GM21717 (cell line): ENCODE measurements around the gene ASGR1.
A peak's percentile ranks its signal among the peaks of the same experiment; 100 is the strongest.

Source experiments
- ATAC-seq: cut with Tn5 transposase; IDR thresholded peaks from one replicate; pipeline ENCODE4 v1.9.1; 2021; ENCODE audit warnings: mild to moderate bottlenecking, moderate library complexity; ENCODE audit not compliant: unreplicated experiment

Gene ASGR1

DNA sequence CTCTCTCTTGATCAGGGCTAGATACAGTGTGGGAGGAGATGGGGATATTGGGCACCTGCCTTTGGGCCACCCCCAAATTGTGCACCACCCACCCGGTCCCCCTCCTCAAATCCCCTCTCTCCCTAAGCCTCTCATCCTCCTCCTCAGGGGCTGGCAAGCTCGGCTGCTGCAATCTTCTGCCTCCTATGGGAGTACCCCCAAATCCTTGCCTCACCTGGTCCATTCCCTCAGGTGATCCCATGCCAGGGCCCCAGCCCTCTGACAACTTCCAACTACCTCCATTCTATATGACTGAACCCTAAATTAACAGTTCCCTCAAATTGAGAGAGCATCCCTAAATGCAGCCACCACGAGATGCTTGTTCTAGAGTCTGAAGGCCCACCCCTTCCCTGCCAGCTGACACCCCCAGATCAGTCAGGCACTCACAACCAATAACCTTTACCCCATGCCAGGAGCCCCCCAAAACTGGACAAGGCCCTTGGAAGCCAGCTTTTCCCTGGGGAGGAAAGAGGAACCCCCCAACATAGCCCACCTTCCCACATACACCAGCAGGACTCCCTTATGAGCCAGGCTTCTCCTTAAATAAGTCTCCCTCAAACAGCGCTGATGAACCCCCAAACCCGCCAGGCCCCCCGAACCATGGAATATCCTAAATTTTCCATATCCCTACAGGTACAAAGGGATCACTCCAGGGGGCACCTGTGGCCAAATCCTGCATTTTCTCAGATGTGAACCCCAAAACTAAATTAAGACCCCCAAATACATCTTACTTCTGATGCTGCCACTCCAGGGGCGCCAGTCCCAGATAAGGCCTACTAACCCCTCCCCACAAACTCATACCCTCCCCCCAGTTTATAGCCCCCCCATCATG lies 37.3 kb upstream of the ASGR1 start:
- no peak for ATAC-seq

- ATAC-seq = no peak
Measured at GRCh38 chr17:7215652-7216180, 36.5 kb upstream of the ASGR1 start.

DNA sequence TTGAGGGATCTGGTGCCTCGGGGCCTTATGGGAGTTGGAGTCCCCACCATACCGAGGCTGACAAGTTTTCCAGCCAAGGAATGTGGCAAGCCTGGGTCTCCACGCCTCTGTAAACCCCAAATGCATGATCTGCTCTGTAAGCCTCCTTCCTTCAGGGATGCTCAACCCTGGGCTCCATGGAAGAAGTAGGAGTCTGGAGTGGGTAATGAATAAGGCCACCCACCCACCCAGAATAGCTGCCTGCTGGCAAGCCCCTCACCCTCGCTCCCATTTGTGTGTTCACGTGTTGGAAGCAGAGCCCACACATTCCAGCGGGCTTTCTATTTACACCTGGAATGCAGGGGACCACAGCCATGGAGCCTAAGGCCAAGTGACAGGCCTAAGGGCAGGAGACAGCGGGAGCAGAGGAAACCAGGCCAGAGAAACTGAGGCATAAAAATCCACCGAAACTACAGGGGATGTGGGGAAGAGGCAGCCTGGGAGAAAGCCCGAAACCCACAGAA lies 36.0 kb upstream of the ASGR1 start:
- no peak for ATAC-seq

- peak; percentile 74 for ATAC-seq
Measured at GRCh38 chr17:7214300-7215135, 35.3 kb upstream of the ASGR1 start.

DNA sequence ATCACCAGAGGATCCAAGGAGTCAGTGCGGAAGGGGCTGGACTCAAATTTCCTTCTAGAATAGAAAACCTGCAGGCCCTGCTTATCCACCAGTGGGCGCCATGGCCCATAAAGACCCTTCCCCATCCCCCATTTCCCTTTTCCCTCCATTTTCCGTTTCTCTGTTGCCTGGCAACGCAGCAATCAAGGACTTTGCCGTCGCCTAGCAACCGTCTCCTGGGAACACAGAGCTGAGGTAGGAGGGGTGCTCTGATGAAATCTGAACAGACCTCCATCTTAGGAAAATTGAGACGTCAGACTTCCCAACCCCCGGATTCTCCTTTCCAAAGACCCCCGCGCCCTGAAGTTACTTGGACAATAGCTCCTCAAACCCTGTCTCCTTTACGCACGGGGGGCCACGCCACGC lies 34.7 kb upstream of the ASGR1 start:
- no peak for ATAC-seq

DNA sequence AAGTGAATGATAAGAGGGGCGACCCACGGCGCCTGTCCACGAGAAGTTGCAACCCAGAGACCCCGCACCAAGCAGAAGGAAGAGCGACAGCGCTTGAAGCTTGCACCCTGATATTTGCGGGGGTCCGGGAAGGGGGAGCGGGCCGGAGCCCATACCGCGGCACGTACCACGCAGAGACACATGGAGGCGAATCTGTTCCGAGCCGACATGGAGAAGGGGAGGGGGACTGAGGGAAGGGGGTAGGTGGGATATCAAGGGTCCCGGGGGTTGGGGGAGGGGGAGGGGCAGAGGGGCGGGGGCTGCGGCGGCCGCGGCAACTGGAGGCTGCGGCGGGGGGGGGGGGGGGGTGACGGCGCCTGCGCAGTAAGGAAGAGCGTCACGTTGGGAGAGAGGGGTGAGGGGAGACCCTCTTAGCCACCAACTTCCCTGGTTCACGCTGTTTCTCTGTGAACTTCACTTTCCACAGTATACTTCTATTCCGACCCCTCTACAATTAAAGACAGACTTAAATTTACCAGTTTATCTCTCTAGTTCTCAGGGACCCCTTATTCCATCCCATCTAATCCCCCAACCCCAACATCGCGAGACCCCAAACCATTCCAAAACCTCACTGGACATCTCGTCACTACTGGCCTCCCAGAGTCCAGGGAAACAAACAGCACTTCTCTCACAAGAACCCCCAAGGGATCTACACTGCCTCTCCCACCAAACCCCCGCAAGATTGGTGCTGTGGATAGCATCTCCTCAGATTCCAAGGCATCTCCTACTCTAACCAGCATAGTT lies 32.5 kb upstream of the ASGR1 start:
- ATAC-seq = no peak

GRCh38 chr17:7208754-7209460 lies 29.7 kb upstream of the ASGR1 start:
- ATAC-seq = no peak

- no peak for ATAC-seq
Measured at GRCh38 chr17:7208027-7208571, 28.9 kb upstream of the ASGR1 start.

- no peak for ATAC-seq
Measured at GRCh38 chr17:7207120-7208001, 28.2 kb upstream of the ASGR1 start.

DNA sequence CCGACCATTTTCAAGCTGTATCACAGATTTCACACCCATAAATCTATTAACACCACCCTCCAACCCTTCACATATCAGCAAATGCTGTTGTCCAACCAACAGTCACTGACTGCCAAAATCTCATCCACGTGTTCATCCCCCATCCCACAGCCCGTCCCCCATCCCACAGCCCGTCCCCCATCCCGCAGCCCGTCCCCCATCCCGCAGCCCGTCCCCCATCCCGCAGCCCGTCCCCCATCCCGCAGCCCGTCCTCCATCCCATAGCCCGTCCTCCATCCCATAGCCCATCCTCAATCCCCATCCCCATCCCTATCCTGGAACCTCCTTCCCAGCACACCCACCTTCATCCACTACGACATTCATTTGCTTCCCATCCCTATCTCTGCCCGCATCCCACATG lies 26.4 kb upstream of the ASGR1 start:
- ATAC-seq = no peak

DNA sequence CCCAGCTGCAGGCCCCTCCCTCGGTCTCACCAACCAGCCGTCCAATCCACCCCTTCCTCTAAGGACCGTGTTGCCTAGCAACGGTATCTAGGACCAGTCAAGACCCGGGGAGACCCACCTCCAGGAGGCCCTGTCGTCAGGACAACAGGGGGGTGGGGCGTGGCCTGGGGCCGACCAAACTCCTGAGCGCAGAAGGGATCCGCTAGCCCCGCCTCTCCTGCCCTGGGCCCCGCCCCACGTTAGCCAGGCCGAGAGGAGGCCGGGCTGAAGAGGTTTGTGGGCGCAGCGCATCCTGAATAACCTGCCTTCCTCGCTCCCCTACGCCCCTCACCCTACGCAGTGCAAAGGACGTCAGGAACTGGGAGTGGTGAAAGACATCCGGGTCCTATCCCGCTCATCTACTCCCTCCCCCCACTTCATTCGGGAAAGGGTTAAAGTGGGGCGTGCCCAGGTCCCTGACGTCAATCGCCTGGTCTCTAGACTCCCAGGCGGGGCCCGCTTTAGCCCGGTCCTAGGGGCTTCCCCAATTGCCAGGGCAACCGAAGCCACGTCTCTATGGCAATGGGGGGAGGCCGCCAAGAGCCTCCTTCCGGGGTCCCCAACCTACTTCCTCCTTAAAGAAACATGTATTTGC lies 25.8 kb upstream of the ASGR1 start:
- peak; percentile 67 for ATAC-seq

DNA sequence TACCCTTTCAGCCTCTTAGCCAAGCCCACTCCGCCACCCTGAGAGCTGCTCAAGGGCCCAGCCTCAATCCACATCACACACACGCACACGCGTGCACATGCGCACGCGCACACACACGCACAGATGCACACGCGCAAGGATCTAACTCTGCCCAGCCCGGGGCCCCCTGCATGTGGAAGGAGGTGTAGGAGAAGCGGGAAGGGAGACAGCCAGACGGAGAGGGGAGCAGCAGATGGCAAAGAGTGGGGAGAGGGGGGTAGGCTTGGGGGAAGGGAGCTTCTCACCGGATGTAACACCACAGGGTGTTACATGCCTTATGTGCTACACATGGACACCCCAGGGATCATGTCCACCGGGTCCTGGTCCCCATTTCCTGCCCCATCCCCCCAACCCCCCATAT lies 25.2 kb upstream of the ASGR1 start:
- no peak for ATAC-seq

GRCh38 chr17:7203391-7203790 lies 24.2 kb upstream of the ASGR1 start:
- no peak for ATAC-seq

- ATAC-seq = no peak
Measured at GRCh38 chr17:7196651-7197401, 17.7 kb upstream of the ASGR1 start.

- ATAC-seq = no peak
Measured at GRCh38 chr17:7195971-7196370, 16.8 kb upstream of the ASGR1 start.

GRCh38 chr17:7192271-7192937 lies 13.2 kb upstream of the ASGR1 start:
- no peak for ATAC-seq

DNA sequence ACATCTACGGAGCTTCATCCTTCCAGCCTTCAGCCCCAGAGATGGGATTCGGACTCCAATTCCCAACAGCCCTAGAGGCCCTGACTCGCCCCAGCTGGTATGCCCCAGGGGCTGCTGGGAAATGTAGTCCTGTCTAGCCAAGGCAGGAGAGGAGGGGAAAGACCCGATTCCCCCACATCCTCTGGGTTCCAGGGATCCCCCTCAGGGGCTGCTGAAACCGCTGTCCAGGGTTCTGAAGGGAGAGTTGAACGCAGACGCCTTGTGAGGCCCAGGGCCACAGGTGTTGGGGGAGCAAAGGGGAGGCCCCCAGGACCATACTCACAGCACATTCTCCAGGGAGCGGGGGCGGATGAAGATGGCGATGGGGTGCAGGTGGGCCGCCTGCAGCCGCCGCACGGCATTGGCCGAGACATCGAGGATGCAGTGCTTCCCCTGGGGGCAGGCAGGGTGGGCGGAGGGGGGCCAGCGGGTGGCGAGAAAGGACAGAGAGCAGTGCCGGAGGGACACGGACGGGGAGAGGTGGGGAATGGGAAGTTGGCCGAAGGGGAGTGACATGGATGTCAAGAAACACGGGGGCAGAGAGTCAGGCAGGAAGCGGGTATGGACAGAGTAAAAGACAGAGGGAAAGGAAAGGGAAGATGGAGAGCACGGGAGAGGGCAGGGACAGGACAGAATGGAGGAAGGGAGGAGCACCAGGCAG lies 12.6 kb upstream of the ASGR1 start:
- no peak for ATAC-seq
